HepG2 (cell line): Measurements from ENCODE around the gene SNRPD3. TPM values are rescaled to one million over a fixed set of nuclear protein-coding genes. Genes with fewer than 3 reads are reported as not detected.

ENCODE experiments used
- E2F2 ChIP-seq: sonication (generic); formaldehyde crosslinking; IDR thresholded peaks from 2 replicates; pipeline ENCODE4 v1.4.0; 2020; ENCODE audit warnings: missing genetic modification reagents, borderline replicate concordance
- EP300 ChIP-seq, 3 experiments: sonication (generic) in 1 of 3; formaldehyde crosslinking in 1 of 3; IDR thresholded peaks; 2 replicates each; pipeline versions ENCODE4 v1.5.1 to v1.6.1; 2011 to 2020; ENCODE audit warnings: low read depth in 2 of 3, low read length in 2 of 3, borderline replicate concordance in 1 of 3, improper control_type of control experiment in 1 of 3, mild to moderate bottlenecking in 1 of 3, missing genetic modification reagents in 1 of 3, moderate library complexity in 1 of 3
- GTF3A ChIP-seq: sonication (generic); formaldehyde crosslinking; conservative IDR thresholded peaks from 2 replicates; pipeline ENCODE4 v1.4.0; 2020; ENCODE audit warnings: mild to moderate bottlenecking, missing genetic modification reagents
- HMG20A ChIP-seq: IDR thresholded peaks from 2 replicates; pipeline ENCODE4 v1.6.1; 2016; ENCODE audit warnings: borderline replicate concordance
- MAFK ChIP-seq, 2 experiments: IDR thresholded peaks in 1 of 2; conservative IDR thresholded peaks in 1 of 2; 2 replicates each; pipeline ENCODE4 v1.6.1; 2011; ENCODE audit warnings: improper control_type of control experiment in 2 of 2, low read length in 2 of 2
- NFATC3 ChIP-seq: sonication (generic); formaldehyde crosslinking; IDR thresholded peaks from 2 replicates; pipeline ENCODE4 v1.5.1; 2020; ENCODE audit warnings: mild to moderate bottlenecking, missing genetic modification reagents
- PHB2 ChIP-seq: fragments of 450-650 bp; IDR thresholded peaks from 2 replicates; pipeline ENCODE4 v1.6.1; 2018; ENCODE audit not compliant: partially characterized antibody
- PHF5A ChIP-seq: IDR thresholded peaks from one replicate; pipeline ENCODE4 v1.6.1; 2018; ENCODE audit warnings: low read depth, missing genetic modification reagents; ENCODE audit not compliant: unreplicated experiment
- SAFB2 ChIP-seq: sonication (generic); formaldehyde crosslinking; IDR thresholded peaks from 2 replicates; pipeline ENCODE4 v1.5.1; 2020; ENCODE audit warnings: missing genetic modification reagents, low read depth, mild to moderate bottlenecking, borderline replicate concordance
- ZFP82 ChIP-seq: sonication (generic); formaldehyde crosslinking; IDR thresholded peaks from 2 replicates; pipeline ENCODE4 v1.5.1; 2020; ENCODE audit warnings: mild to moderate bottlenecking, missing genetic modification reagents, borderline replicate concordance
- ZNF33A ChIP-seq: sonication (generic); formaldehyde crosslinking; IDR thresholded peaks from 2 replicates; pipeline ENCODE4 v1.5.1; 2020; ENCODE audit warnings: missing genetic modification reagents, mild to moderate bottlenecking, moderate library complexity, borderline replicate concordance
- ZNF382 ChIP-seq: sonication (generic); formaldehyde crosslinking; IDR thresholded peaks from 2 replicates; pipeline ENCODE4 v1.5.0; 2020; ENCODE audit warnings: missing genetic modification reagents, mild to moderate bottlenecking, borderline replicate concordance
- ZNF562 ChIP-seq: sonication (generic); formaldehyde crosslinking; IDR thresholded peaks from 2 replicates; pipeline ENCODE4 v1.8.0; 2022; ENCODE audit warnings: missing genetic modification reagents, borderline replicate concordance
- ZNF709 ChIP-seq: sonication (generic); formaldehyde crosslinking; IDR thresholded peaks from 2 replicates; pipeline ENCODE4 v1.5.0; 2020; ENCODE audit warnings: mild to moderate bottlenecking, missing genetic modification reagents
- polyA plus RNA-seq, 8 experiments: library from polyadenylated mRNA; depleted of rRNA in 3 of 8; stranded (reverse) in 7 of 8; unstranded in 1 of 8; fragments of >200 nt; fragmentation: Illumina TruSeq in 4 of 8; extraction: Trizol in 4 of 8; gene quantifications; 2 replicates each; pipeline versions ENCODE4 v1.2.1 to v1.2.3, GENCODE V29; 2011 to 2016; ENCODE audit warnings: low read depth in 4 of 8, missing spikeins in 1 of 8, mixed read lengths in 1 of 8; ENCODE audit not compliant: insufficient read depth in 1 of 8
- total RNA-seq, 5 experiments: library from RNA; depleted of rRNA; stranded (reverse); fragments of >200 nt; fragmentation: Illumina TruSeq; extraction: Trizol; gene quantifications; 2 replicates each; pipeline ENCODE4 v1.2.3, GENCODE V29; 2016; ENCODE audit warnings: low read depth in 1 of 5
- TF ChIP-seq, protein P1 (sequence below): sonication (generic); formaldehyde crosslinking; IDR thresholded peaks from 2 replicates; pipeline ENCODE4 v1.4.0; 2020; ENCODE audit warnings: missing genetic modification reagents
- TF ChIP-seq, protein P2 (sequence below): conservative IDR thresholded peaks from 2 replicates; pipeline ENCODE4 v1.6.1; 2018; ENCODE audit warnings: missing genetic modification reagents
- TF ChIP-seq, protein P3 (sequence below): sonication (generic); formaldehyde crosslinking; IDR thresholded peaks from 2 replicates; pipeline ENCODE4 v1.4.0; 2020; ENCODE audit warnings: mild to moderate bottlenecking, missing genetic modification reagents
- TF ChIP-seq, protein P4 (sequence below): IDR thresholded peaks from 2 replicates; pipeline ENCODE4 v1.6.1; 2016; ENCODE audit warnings: missing biosample characterization, missing genetic modification reagents, low read depth
- TF ChIP-seq, protein P5 (sequence below): sonication (generic); formaldehyde crosslinking; IDR thresholded peaks from 2 replicates; pipeline ENCODE4 v1.4.0; 2020; ENCODE audit warnings: missing genetic modification reagents

The SNRPD3 gene
- total and polyA plus RNA-seq, 2 of the 13 experiments (the other 11 are each of a cell fraction or from before 2014, with no cell fraction given): 110 to 209 TPM

GRCh38 chr22:24601217-24602104 is 45.7 kb downstream of the SNRPD3 start (continued):
- TF ChIP-seq, protein P1, sequence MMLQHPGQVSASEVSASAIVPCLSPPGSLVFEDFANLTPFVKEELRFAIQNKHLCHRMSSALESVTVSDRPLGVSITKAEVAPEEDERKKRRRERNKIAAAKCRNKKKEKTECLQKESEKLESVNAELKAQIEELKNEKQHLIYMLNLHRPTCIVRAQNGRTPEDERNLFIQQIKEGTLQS: no peak
- TF ChIP-seq PHB2 (no peak), E2F2 (no peak), PHF5A (CRISPR knock-in tag) (peak; percentile 44), GTF3A (no peak), HMG20A (CRISPR knock-in tag) (no peak), ZNF33A (CRISPR knock-in tag) (no peak), ZNF562 (CRISPR knock-in tag) (no peak), EP300 (IDR thresholded peaks at IDR 0.05; ENCODE audit: low read depth in 2 of 2, low read length in 2 of 2) (no peak), EP300 (CRISPR knock-in tag; IDR thresholded peaks at IDR 0.05; ENCODE audit: borderline replicate concordance) (0 out of 2 replicates have a peak, but pooled peaks have one; percentile 17), ZNF709 (CRISPR knock-in tag) (0 out of 2 replicates have a peak, but pooled peaks have one; percentile 67), ZNF382 (CRISPR knock-in tag) (no peak), ZFP82 (CRISPR knock-in tag) (no peak), NFATC3 (CRISPR knock-in tag) (no peak), MAFK (conservative IDR thresholded peaks at IDR 0.05 in 1 of 2, IDR thresholded peaks at IDR 0.05 in 1 of 2; ENCODE audit: low read length in 2 of 2) (no peak), SAFB2 (CRISPR knock-in tag) (no peak)
- TF ChIP-seq, protein P2, sequence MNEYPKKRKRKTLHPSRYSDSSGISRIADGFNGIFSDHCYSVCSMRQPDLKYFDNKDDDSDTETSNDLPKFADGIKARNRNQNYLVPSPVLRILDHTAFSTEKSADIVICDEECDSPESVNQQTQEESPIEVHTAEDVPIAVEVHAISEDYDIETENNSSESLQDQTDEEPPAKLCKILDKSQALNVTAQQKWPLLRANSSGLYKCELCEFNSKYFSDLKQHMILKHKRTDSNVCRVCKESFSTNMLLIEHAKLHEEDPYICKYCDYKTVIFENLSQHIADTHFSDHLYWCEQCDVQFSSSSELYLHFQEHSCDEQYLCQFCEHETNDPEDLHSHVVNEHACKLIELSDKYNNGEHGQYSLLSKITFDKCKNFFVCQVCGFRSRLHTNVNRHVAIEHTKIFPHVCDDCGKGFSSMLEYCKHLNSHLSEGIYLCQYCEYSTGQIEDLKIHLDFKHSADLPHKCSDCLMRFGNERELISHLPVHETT (CRISPR knock-in tag): no peak
- TF ChIP-seq, protein P3, sequence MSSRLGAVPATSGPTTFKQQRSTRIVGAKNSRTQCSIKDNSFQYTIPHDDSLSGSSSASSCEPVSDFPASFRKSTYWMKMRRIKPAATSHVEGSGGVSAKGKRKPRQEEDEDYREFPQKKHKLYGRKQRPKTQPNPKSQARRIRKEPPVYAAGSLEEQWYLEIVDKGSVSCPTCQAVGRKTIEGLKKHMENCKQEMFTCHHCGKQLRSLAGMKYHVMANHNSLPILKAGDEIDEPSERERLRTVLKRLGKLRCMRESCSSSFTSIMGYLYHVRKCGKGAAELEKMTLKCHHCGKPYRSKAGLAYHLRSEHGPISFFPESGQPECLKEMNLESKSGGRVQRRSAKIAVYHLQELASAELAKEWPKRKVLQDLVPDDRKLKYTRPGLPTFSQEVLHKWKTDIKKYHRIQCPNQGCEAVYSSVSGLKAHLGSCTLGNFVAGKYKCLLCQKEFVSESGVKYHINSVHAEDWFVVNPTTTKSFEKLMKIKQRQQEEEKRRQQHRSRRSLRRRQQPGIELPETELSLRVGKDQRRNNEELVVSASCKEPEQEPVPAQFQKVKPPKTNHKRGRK: no peak
- TF ChIP-seq, protein P4, sequence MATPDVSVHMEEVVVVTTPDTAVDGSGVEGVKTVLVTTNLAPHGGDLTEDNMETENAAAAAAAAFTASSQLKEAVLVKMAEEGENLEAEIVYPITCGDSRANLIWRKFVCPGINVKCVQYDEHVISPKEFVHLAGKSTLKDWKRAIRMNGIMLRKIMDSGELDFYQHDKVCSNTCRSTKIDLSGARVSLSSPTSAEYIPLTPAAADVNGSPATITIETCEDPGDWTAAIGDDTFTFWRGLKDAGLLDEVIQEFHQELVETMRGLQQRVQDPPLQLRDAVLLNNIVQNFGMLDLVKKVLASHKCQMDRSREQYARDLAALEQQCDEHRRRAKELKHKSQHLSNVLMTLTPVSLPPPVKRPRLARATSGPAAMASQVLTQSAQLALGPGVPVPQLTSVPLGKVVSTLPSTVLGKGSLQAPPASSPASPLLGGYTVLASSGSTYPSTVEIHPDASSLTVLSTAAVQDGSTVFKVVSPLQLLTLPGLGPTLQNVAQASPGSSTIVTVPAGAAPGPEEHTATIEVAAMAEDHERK: no peak
- TF ChIP-seq, protein P5, sequence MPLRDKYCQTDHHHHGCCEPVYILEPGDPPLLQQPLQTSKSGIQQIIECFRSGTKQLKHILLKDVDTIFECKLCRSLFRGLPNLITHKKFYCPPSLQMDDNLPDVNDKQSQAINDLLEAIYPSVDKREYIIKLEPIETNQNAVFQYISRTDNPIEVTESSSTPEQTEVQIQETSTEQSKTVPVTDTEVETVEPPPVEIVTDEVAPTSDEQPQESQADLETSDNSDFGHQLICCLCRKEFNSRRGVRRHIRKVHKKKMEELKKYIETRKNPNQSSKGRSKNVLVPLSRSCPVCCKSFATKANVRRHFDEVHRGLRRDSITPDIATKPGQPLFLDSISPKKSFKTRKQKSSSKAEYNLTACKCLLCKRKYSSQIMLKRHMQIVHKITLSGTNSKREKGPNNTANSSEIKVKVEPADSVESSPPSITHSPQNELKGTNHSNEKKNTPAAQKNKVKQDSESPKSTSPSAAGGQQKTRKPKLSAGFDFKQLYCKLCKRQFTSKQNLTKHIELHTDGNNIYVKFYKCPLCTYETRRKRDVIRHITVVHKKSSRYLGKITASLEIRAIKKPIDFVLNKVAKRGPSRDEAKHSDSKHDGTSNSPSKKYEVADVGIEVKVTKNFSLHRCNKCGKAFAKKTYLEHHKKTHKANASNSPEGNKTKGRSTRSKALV (CRISPR knock-in tag): no peak
